WTC11 (cell line): ENCODE data around the gene GEMIN7. TPM values are rescaled to one million over a fixed set of nuclear protein-coding genes. Genes with fewer than 3 reads are reported as not detected.

Experiments used
- ATAC-seq: fragments of 200-7000 bp; cut with Tn5 transposase; 2 replicates; pipeline ENCODE4 v1.10.0; 2021; ENCODE audit warnings: mild to moderate bottlenecking, moderate library complexity
- CTCF ChIA-PET: fragments of 300-600 bp; sonication (Branson Sonifier 250); formaldehyde crosslinking; loops from one replicate; lab custom pipeline; 2021; ENCODE audit warnings: antibody characterized with exemption; lab: Charles Lee
- POLR2A ChIA-PET: fragments of 350-600 bp; sonication (Branson Sonifier 250); formaldehyde crosslinking; loops from one replicate; lab custom pipeline; 2021; ENCODE audit warnings: antibody characterized with exemption; lab: Charles Lee
- DNase-seq: peaks from one replicate; pipeline ENCODE4 v3.0.0; 2021; ENCODE audit warnings: low spot score
- H3K27ac Mint-ChIP-seq: 2 replicates; pipeline ENCODE4 v1.8.0; 2021; ENCODE audit warnings: mixed read lengths
- H3K27me3 Mint-ChIP-seq: 2 replicates; pipeline ENCODE4 v1.8.0; 2021; ENCODE audit warnings: low read depth, mild to moderate bottlenecking, moderate library complexity, mixed read lengths
- H3K36me3 Mint-ChIP-seq: 2 replicates; pipeline ENCODE4 v1.8.0; 2021; ENCODE audit warnings: mixed read lengths
- H3K4me1 Mint-ChIP-seq: 2 replicates; pipeline ENCODE4 v1.8.0; 2022; ENCODE audit warnings: mixed read lengths
- H3K4me3 Mint-ChIP-seq: 2 replicates; pipeline ENCODE4 v1.8.0; 2021; ENCODE audit warnings: mild to moderate bottlenecking, moderate library complexity, mixed read lengths
- H3K9me3 Mint-ChIP-seq: 2 replicates; pipeline ENCODE4 v1.8.0; 2021; ENCODE audit warnings: mixed read lengths
- ESRRA ChIP-seq: sonication (generic); formaldehyde crosslinking; IDR thresholded peaks from 2 replicates; pipeline ENCODE4 v1.8.1; 2022; ENCODE audit warnings: mild to moderate bottlenecking, missing genetic modification reagents, borderline replicate concordance
- FOXK1 ChIP-seq: sonication (generic); formaldehyde crosslinking; IDR thresholded peaks from 2 replicates; pipeline ENCODE4 v1.8.0; 2022; ENCODE audit warnings: mild to moderate bottlenecking, moderate library complexity, missing genetic modification reagents
- HMGA2 ChIP-seq: fragments of 250-450 bp; sonication (Bioruptor Pico); IDR thresholded peaks from 2 replicates; pipeline ENCODE4 v1.4.0; 2021; ENCODE audit warnings: mild to moderate bottlenecking, moderate library complexity
- JAZF1 ChIP-seq: fragments of 250-450 bp; sonication (Bioruptor Pico); IDR thresholded peaks from 2 replicates; pipeline ENCODE4 v1.9.0; 2021; ENCODE audit warnings: moderate library complexity, mild to moderate bottlenecking, inconsistent platforms
- KAT7 ChIP-seq: sonication (generic); formaldehyde crosslinking; IDR thresholded peaks from 2 replicates; pipeline ENCODE4 v1.8.1; 2023; ENCODE audit warnings: missing genetic modification reagents, mild to moderate bottlenecking, borderline replicate concordance
- NR3C1 ChIP-seq: sonication (generic); formaldehyde crosslinking; conservative IDR thresholded peaks from 2 replicates; pipeline ENCODE4 v1.8.1; 2023; ENCODE audit warnings: low read depth, mild to moderate bottlenecking, missing genetic modification reagents
- OVOL2 ChIP-seq: fragments of 250-450 bp; sonication (Bioruptor Pico); IDR thresholded peaks from 2 replicates; pipeline ENCODE4 v1.9.0; 2021; ENCODE audit warnings: mild to moderate bottlenecking, borderline replicate concordance
- SMAD3 ChIP-seq: sonication (generic); formaldehyde crosslinking; IDR thresholded peaks from 2 replicates; pipeline ENCODE4 v1.8.0; 2022; ENCODE audit warnings: missing genetic modification reagents, mild to moderate bottlenecking, borderline replicate concordance
- ZNF263 ChIP-seq: sonication (generic); formaldehyde crosslinking; IDR thresholded peaks from 2 replicates; pipeline ENCODE4 v1.8.1; 2022; ENCODE audit warnings: low read depth, mild to moderate bottlenecking, moderate library complexity, missing genetic modification reagents
- ZNF423 ChIP-seq: fragments of 250-450 bp; sonication (Bioruptor Pico); IDR thresholded peaks from 2 replicates; pipeline ENCODE4 v2.1.2; 2022; ENCODE audit warnings: mild to moderate bottlenecking, moderate library complexity
- total RNA-seq: library from RNA; stranded (reverse); gene quantifications from 3 replicates; pipeline ENCODE4 v1.2.3, GENCODE V29; 2021
- TF ChIP-seq, protein P1 (sequence below): fragments of 200-600 bp; IDR thresholded peaks from 2 replicates; pipeline ENCODE4 v1.8.0; 2022; ENCODE audit warnings: antibody characterized with exemption
- TF ChIP-seq, protein P2 (sequence below): sonication (generic); formaldehyde crosslinking; IDR thresholded peaks from 2 replicates; pipeline ENCODE4 v1.8.0; 2023; ENCODE audit warnings: mild to moderate bottlenecking, missing genetic modification reagents
- TF ChIP-seq, protein P3 (sequence below): sonication (generic); formaldehyde crosslinking; IDR thresholded peaks from 2 replicates; pipeline ENCODE4 v1.8.1; 2022; ENCODE audit warnings: low read depth, mild to moderate bottlenecking, moderate library complexity, missing genetic modification reagents, borderline replicate concordance
- TF ChIP-seq, protein P4 (sequence below): fragments of 250-450 bp; sonication (Bioruptor Pico); IDR thresholded peaks from 2 replicates; pipeline ENCODE4 v1.8.0; 2021; ENCODE audit warnings: mild to moderate bottlenecking
- TF ChIP-seq, protein P5 (sequence below): sonication (generic); formaldehyde crosslinking; IDR thresholded peaks from 2 replicates; pipeline ENCODE4 v1.8.0; 2022; ENCODE audit warnings: mild to moderate bottlenecking, missing genetic modification reagents
- TF ChIP-seq, protein P6 (sequence below): sonication (generic); formaldehyde crosslinking; IDR thresholded peaks from 2 replicates; pipeline ENCODE4 v1.8.1; 2023; ENCODE audit warnings: mild to moderate bottlenecking, missing genetic modification reagents, moderate library complexity
- TF ChIP-seq, protein P7 (sequence below): fragments of 250-450 bp; sonication (Bioruptor Pico); IDR thresholded peaks from 2 replicates; pipeline ENCODE4 v1.9.0; 2021; ENCODE audit warnings: moderate library complexity, mild to moderate bottlenecking, inconsistent platforms, borderline replicate concordance
- TF ChIP-seq, protein P8 (sequence below): sonication (generic); formaldehyde crosslinking; conservative IDR thresholded peaks from 2 replicates; pipeline ENCODE4 v1.8.1; 2023; ENCODE audit warnings: mild to moderate bottlenecking, low read depth, missing genetic modification reagents, moderate library complexity
- TF ChIP-seq, protein P9 (sequence below): sonication (generic); formaldehyde crosslinking; IDR thresholded peaks from 2 replicates; pipeline ENCODE4 v1.8.1; 2022; ENCODE audit warnings: missing genetic modification reagents, borderline replicate concordance

GEMIN7 gene
- total RNA-seq, 1 experiment from 2014 or later, result 55.0 TPM

DNA sequence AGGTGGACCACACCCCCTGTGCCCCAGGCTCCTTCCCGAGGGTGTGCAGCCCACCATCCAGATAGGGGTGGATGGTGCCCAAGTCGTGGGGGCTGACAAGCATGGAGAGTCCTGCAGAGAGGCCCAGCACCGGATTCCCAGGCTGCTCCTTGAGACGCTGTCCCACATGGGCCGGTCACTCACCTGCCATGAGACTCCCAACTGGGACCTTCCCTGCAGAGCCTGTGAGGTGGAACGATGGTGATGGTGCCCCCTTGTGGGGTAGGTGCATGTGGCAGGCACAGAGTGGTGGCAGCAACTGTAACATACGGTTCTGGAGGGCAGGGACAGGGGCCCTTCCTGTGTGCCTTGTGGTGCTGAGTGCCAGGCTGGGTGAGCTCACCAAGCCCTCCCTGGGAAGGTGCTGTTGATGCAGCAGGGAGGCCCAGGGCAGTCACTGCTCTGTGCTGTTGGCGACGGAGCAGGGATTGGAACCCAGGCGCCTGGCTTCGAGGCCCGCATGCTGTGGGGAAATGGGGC lies 47.0 kb downstream of the GEMIN7 start (continued):
- TF ChIP-seq, protein P1, sequence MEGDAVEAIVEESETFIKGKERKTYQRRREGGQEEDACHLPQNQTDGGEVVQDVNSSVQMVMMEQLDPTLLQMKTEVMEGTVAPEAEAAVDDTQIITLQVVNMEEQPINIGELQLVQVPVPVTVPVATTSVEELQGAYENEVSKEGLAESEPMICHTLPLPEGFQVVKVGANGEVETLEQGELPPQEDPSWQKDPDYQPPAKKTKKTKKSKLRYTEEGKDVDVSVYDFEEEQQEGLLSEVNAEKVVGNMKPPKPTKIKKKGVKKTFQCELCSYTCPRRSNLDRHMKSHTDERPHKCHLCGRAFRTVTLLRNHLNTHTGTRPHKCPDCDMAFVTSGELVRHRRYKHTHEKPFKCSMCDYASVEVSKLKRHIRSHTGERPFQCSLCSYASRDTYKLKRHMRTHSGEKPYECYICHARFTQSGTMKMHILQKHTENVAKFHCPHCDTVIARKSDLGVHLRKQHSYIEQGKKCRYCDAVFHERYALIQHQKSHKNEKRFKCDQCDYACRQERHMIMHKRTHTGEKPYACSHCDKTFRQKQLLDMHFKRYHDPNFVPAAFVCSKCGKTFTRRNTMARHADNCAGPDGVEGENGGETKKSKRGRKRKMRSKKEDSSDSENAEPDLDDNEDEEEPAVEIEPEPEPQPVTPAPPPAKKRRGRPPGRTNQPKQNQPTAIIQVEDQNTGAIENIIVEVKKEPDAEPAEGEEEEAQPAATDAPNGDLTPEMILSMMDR, result peak; percentile 76

DNA sequence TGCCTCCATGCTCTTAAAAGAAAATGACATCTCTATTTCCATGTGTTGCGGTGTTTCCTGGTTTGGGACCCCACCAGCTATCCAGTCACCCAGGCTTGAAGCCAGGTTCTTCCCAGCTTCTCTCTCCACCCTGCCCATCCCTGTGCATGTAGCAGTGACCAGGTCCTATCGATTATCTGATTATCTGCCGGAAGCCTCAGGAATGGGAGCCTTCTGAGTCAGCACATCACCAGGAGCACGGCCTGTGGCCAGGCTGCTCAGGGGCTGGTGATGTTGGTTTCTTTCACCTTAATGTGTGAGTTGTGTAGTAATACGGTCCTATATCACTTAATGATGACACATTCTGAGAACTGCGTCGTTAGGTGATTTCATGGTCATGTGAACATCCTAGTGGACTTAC lies 47.6 kb downstream of the GEMIN7 start:
- no peaks in the 10 kb centered on the region for H3K9me3 Mint-ChIP-seq
- CTCF ChIA-PET, result interaction anchor here (0.7 to 2.5 kb wide), 19 partner anchors 7 to 223 kb away, joined by 3 to 19 read pairs (median 6); partner anchors contain the start of genes BLOC1S3, PPP1R37 and TRAPPC6A
- no peak overlapping the region for H3K4me3 Mint-ChIP-seq
- no peak overlapping the region for H3K27ac Mint-ChIP-seq
- peaks cover 20% of the 10 kb centered on the region for H3K4me1 Mint-ChIP-seq
- ATAC-seq (no peak), DNase-seq (no peak)
- H3K36me3 Mint-ChIP-seq, result no peaks in the 10 kb centered on the region
- POLR2A ChIA-PET, result interaction anchor here (0.5 to 0.6 kb wide), 2 partner anchors 29 to 215 kb away, joined by 3 to 4 read pairs; no protein-coding TSS in a partner anchor
- no peaks in the 10 kb centered on the region for H3K27me3 Mint-ChIP-seq
- TF ChIP-seq, protein P2, sequence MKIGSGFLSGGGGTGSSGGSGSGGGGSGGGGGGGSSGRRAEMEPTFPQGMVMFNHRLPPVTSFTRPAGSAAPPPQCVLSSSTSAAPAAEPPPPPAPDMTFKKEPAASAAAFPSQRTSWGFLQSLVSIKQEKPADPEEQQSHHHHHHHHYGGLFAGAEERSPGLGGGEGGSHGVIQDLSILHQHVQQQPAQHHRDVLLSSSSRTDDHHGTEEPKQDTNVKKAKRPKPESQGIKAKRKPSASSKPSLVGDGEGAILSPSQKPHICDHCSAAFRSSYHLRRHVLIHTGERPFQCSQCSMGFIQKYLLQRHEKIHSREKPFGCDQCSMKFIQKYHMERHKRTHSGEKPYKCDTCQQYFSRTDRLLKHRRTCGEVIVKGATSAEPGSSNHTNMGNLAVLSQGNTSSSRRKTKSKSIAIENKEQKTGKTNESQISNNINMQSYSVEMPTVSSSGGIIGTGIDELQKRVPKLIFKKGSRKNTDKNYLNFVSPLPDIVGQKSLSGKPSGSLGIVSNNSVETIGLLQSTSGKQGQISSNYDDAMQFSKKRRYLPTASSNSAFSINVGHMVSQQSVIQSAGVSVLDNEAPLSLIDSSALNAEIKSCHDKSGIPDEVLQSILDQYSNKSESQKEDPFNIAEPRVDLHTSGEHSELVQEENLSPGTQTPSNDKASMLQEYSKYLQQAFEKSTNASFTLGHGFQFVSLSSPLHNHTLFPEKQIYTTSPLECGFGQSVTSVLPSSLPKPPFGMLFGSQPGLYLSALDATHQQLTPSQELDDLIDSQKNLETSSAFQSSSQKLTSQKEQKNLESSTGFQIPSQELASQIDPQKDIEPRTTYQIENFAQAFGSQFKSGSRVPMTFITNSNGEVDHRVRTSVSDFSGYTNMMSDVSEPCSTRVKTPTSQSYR, result no peak
- TF ChIP-seq SMAD3 (CRISPR knock-in tag), result no peak
- TF ChIP-seq, protein P3, sequence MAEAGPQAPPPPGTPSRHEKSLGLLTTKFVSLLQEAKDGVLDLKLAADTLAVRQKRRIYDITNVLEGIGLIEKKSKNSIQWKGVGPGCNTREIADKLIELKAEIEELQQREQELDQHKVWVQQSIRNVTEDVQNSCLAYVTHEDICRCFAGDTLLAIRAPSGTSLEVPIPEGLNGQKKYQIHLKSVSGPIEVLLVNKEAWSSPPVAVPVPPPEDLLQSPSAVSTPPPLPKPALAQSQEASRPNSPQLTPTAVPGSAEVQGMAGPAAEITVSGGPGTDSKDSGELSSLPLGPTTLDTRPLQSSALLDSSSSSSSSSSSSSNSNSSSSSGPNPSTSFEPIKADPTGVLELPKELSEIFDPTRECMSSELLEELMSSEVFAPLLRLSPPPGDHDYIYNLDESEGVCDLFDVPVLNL (CRISPR knock-in tag), result no peak
- TF ChIP-seq JAZF1 (CRISPR knock-in tag), result no peak
- TF ChIP-seq ESRRA, result no peak
- TF ChIP-seq HMGA2 (CRISPR knock-in tag), result no peak
- TF ChIP-seq NR3C1 (CRISPR knock-in tag), result no peak
- no peak for TF ChIP-seq ZNF263 (CRISPR knock-in tag)
- TF ChIP-seq FOXK1, result no peak
- TF ChIP-seq, protein P4, sequence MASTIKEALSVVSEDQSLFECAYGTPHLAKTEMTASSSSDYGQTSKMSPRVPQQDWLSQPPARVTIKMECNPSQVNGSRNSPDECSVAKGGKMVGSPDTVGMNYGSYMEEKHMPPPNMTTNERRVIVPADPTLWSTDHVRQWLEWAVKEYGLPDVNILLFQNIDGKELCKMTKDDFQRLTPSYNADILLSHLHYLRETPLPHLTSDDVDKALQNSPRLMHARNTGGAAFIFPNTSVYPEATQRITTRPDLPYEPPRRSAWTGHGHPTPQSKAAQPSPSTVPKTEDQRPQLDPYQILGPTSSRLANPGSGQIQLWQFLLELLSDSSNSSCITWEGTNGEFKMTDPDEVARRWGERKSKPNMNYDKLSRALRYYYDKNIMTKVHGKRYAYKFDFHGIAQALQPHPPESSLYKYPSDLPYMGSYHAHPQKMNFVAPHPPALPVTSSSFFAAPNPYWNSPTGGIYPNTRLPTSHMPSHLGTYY, result no peak
- TF ChIP-seq, all 79 proteins: peak for 0

DNA sequence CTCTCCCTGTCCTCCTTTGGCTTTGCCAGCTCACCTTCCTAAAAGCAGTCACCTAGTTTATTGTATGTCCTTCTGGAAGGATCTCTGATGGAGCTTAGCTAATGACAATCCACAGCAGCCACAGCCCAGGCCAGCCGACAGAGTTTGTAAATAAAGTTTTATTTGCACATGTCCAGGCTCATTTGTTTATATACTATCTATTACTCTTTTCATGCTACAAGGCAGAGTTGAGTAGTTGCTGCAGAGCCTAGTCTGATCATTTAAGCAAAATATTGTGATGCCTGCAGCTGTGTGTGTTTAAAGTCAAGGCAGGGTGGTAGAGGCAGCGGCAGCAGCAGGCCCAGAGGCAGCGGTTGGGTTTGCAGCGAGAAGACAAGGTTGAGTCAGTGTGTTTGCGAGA lies 49.1 kb downstream of the GEMIN7 start:
- Mint-ChIP-seq H3K36me3 (no peaks in the 10 kb centered on the region), H3K27ac (no peak overlapping the region; the same call in 1 of the 2 replicates), H3K27me3 (no peaks in the 10 kb centered on the region), H3K9me3 (no peaks in the 10 kb centered on the region), H3K4me1 (peaks cover 20% of the 10 kb centered on the region), H3K4me3 (no peak overlapping the region)
- ATAC-seq (no peak), DNase-seq (no peak)
- POLR2A ChIA-PET, result no interaction called here
- CTCF ChIA-PET, result interaction anchor here (1.3 kb wide), 1 partner anchor 24 kb away, joined by 4 read pairs; no protein-coding TSS in a partner anchor
- TF ChIP-seq OVOL2 (CRISPR knock-in tag) (no peak), KAT7 (CRISPR knock-in tag) (no peak), ZNF423 (no peak)
- TF ChIP-seq, protein P5, sequence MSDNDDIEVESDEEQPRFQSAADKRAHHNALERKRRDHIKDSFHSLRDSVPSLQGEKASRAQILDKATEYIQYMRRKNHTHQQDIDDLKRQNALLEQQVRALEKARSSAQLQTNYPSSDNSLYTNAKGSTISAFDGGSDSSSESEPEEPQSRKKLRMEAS, result no peak
- TF ChIP-seq, protein P6, sequence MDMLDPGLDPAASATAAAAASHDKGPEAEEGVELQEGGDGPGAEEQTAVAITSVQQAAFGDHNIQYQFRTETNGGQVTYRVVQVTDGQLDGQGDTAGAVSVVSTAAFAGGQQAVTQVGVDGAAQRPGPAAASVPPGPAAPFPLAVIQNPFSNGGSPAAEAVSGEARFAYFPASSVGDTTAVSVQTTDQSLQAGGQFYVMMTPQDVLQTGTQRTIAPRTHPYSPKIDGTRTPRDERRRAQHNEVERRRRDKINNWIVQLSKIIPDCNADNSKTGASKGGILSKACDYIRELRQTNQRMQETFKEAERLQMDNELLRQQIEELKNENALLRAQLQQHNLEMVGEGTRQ (CRISPR knock-in tag), result no peak
- TF ChIP-seq, protein P7, sequence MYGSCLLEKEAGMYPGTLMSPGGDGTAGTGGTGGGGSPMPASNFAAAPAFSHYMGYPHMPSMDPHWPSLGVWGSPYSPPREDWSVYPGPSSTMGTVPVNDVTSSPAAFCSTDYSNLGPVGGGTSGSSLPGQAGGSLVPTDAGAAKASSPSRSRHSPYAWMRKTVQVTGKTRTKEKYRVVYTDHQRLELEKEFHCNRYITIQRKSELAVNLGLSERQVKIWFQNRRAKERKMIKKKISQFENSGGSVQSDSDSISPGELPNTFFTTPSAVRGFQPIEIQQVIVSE (CRISPR knock-in tag), result no peak
- TF ChIP-seq, protein P8, sequence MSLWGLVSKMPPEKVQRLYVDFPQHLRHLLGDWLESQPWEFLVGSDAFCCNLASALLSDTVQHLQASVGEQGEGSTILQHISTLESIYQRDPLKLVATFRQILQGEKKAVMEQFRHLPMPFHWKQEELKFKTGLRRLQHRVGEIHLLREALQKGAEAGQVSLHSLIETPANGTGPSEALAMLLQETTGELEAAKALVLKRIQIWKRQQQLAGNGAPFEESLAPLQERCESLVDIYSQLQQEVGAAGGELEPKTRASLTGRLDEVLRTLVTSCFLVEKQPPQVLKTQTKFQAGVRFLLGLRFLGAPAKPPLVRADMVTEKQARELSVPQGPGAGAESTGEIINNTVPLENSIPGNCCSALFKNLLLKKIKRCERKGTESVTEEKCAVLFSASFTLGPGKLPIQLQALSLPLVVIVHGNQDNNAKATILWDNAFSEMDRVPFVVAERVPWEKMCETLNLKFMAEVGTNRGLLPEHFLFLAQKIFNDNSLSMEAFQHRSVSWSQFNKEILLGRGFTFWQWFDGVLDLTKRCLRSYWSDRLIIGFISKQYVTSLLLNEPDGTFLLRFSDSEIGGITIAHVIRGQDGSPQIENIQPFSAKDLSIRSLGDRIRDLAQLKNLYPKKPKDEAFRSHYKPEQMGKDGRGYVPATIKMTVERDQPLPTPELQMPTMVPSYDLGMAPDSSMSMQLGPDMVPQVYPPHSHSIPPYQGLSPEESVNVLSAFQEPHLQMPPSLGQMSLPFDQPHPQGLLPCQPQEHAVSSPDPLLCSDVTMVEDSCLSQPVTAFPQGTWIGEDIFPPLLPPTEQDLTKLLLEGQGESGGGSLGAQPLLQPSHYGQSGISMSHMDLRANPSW, result no peak
- TF ChIP-seq, protein P9, sequence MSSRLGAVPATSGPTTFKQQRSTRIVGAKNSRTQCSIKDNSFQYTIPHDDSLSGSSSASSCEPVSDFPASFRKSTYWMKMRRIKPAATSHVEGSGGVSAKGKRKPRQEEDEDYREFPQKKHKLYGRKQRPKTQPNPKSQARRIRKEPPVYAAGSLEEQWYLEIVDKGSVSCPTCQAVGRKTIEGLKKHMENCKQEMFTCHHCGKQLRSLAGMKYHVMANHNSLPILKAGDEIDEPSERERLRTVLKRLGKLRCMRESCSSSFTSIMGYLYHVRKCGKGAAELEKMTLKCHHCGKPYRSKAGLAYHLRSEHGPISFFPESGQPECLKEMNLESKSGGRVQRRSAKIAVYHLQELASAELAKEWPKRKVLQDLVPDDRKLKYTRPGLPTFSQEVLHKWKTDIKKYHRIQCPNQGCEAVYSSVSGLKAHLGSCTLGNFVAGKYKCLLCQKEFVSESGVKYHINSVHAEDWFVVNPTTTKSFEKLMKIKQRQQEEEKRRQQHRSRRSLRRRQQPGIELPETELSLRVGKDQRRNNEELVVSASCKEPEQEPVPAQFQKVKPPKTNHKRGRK (CRISPR knock-in tag), result no peak
